ENCODE data around the gene DPH3. TPM values are rescaled to one million over a fixed set of nuclear protein-coding genes. Genes with fewer than 3 reads are reported as not detected.
A peak's percentile ranks its signal among the peaks of the same experiment; 100 is the strongest.

Gene DPH3
- total RNA-seq, 1 donor = 21.4 TPM

DNA sequence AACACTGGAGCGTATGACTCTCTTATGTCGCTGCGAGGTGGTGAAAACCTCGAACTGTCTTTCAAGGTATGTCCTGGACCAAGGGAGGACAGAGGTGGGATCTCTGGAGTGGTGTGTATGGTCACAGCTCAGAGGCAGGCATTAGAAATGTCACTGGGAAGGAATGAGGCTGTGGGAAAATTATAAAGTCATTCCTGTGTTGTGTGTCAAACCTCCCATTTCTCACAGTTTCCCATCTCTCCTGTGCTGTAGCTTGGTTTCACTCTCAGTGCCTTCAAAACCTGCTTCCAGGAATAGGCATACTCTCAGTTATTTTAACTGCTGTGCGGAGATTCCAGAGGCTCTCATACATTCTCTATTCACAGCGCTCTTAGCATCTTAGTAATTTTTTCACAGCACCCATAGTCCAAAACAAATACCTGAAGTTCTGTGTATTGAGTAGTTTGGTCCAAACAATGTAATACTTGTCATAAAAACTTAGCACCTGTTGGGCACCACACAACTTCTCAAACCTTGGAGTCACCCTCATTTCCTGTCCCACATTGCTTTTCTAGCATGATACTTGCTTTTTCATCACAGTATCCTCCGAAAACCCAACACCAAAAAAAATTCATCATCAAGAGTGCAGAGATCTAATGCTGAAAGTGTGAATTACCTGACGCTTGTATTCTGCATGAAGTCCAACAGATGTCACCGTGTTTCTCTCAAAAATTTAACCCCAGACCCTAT lies 53.4 kb downstream of the DPH3 start:
- Histone ChIP-seq H3K4me1 (ENCODE audit: insufficient read depth, low read length) (no peaks in the 10 kb centered on the region), H3K27me3 (ENCODE audit: insufficient read depth, low read length) (no peaks in the 10 kb centered on the region), H3K36me3 (ENCODE audit: insufficient read depth, low read length) (no peaks in the 10 kb centered on the region), H3K9me3 (ENCODE audit: low read depth, low read length) (no peaks in the 10 kb centered on the region), H3K27ac (ENCODE audit: low read depth, low read length) (no peak overlapping the region), H3K4me2 (ENCODE audit: insufficient read depth, low read length) (no peak overlapping the region), H2AFZ (ENCODE audit: low read length) (no peak overlapping the region), H3K4me3 (ENCODE audit: insufficient read depth, low read length) (no peak overlapping the region), H3K79me2 (ENCODE audit: insufficient read depth, low read length) (no peaks in the 10 kb centered on the region), H4K20me1 (ENCODE audit: insufficient read depth, low read length) (no peaks in the 10 kb centered on the region)
- TF ChIP-seq, protein P1, sequence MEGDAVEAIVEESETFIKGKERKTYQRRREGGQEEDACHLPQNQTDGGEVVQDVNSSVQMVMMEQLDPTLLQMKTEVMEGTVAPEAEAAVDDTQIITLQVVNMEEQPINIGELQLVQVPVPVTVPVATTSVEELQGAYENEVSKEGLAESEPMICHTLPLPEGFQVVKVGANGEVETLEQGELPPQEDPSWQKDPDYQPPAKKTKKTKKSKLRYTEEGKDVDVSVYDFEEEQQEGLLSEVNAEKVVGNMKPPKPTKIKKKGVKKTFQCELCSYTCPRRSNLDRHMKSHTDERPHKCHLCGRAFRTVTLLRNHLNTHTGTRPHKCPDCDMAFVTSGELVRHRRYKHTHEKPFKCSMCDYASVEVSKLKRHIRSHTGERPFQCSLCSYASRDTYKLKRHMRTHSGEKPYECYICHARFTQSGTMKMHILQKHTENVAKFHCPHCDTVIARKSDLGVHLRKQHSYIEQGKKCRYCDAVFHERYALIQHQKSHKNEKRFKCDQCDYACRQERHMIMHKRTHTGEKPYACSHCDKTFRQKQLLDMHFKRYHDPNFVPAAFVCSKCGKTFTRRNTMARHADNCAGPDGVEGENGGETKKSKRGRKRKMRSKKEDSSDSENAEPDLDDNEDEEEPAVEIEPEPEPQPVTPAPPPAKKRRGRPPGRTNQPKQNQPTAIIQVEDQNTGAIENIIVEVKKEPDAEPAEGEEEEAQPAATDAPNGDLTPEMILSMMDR (IDR thresholded peaks at IDR 0.05; ENCODE audit: extremely low read depth, low read depth, low read length) = no peak
- peak; percentile 18 for DNase-seq (ENCODE audit: insufficient read length, low spot score, missing footprints)

Other genes with a start within 250 kb of the DPH3 start
- gene GALNT15, start 90.3 kb downstream of the DPH3 start, total RNA-seq = 6.5 and 7.1 TPM in 2 replicates
- gene OXNAD1, start 269 bp upstream of the DPH3 start, total RNA-seq = 11.2 and 11.9 TPM in 2 replicates
- 94.6 and 99.2 TPM in 2 replicates for gene RFTN1, start 248.8 kb upstream of the DPH3 start, total RNA-seq